NCI-H2196 treated with DMSO at 0.1 percent for 48 hours (cell line): ENCODE results near the gene GLIPR2.
"Not testable (repeated sequence)": the region's sequence is repeated elsewhere in the genome, so short reads cannot be mapped to it uniquely, and the experiment has no call there.

ENCODE experiments used
- DNase-seq: peaks from one replicate; lab custom pipeline; 2025; ENCODE audit not compliant: unreplicated experiment; lab: John Stamatoyannopoulos, UW

Gene GLIPR2

DNA sequence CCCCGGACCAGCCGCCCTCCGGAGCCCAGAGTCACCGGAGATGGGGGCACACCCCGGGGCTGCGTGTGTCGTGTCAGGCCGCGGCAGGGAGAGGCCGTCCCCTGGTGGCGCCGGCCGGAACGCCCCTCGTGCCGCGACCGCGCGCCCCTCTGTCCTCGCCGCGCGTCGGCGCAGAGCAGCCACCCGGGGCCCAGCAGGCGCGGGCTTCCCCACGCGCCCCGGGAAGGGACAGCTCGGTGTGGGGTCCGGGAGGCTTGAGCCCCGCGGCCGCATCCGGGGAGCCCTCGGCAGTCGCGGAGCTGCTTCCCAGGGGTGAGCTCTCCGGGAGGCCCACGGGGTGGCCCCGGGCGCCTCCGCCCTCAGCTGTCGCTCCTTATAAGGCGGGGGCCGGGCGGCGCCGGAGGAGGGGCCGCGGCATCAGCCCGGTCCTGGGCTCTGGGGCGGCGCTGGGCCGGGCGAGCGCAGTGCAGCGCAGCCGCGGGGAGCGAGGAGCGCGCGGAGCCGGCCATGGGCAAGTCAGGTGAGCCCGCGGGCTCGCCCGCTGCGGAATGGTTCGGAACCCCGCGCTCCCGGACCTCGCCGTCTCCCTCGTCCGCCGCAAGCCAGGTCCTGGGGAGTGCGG, at the start of gene GLIPR2:
Gene GLIPR2 (plus strand): TSS at position 462 of the 622 bp plus-strand sequence. CDS start 46 bp downstream, at position 508.
- peak; percentile 21 for DNase-seq

DNA sequence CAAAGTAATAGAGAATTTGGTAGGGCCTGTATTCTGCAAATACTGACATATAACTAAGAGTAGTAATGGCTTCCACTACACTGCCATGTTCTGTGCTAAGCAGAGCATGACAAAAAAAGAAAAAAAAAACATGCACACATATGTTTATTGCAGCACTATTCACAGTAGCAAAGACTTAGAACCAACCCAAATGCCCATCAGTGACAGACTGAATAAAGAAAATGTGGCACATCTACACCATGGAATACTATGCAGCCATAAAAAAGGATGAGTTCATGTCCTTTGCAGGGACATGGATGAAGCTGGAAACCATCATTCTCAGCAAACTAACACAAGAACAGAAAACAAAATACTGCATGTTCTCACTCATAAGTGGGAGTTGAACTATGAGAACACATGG, 49.5 kb upstream of the GLIPR2 start:
- DNase-seq, result not testable (repeated sequence)

DNA sequence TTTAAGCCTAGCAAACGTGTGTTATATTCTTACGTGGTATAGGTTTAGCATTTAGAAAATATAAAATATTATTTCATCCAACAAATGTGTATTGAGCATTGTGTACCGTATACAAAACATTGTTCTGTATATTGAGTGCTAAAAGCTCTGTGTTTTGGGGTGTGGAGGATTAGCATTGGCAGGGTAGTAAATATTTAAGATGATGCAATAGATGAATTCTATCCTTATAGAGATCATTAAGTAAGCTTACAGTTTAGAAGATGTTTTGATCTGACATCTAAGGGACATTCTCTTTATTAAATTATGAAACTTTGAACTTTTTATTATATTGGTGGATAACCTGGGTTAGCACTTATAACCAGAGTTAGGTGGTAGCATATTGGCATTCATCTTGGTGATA, 48.5 kb upstream of the GLIPR2 start:
- DNase-seq, result no peak

- peak; percentile 13 for DNase-seq
These were observed 45.2 kb upstream of the GLIPR2 start for GRCh38 chr9:36091026-36091953.

GRCh38 chr9:36092014-36092413, 44.5 kb upstream of the GLIPR2 start:
- no peak for DNase-seq

DNA sequence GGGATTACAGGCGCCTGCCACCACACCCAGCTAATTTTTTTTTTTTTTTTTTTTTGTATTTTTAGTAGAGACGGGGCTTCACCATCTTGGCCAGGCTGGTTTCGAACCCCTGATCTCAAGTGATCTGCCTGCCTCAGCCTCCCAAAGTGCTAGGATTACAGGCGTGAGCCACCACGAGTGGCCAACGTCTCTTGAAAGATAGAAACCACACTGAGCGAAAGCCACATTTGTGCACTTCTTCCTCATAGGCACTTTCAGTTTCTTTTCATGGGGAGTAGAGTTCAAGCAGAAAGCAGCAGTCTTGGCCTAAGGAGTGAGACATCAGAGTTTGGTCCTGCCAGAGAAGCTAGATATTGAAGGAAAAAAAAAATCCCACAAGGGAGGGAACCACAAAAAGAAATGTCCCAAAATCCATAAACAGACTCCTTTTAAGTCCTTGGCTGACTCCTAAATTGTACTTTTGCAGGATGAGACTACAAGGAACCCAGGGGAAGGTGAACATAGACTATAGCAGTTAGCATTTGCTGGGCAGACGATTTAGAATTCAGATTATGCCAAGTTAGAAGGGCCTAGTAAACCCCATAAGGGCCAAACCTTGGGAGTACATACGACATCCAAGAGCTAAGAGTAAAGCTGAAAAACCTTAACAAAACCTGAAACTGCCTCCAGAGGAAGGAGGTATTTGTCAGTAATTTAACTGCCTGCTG, 43.9 kb upstream of the GLIPR2 start:
- no peak for DNase-seq

GRCh38 chr9:36093384-36093783, 43.1 kb upstream of the GLIPR2 start:
- no peak for DNase-seq

DNA sequence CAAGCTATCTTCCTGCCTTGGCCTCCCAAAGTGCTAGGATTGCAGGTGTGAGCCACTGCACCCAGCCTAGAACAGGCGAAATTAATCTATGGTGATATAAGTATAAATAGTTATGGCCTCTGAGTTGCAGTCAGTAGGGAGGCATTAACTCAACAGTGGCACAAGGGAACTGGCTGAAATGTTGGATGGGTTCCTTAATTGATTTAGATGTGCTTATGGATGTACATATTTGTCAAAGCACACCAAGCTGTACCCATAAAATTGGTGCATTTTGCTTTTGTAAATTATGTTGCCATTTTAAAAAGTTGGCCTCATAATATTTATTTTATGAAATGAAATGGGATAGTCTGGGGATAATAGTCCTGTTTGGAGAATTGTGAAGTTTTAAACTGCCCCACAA, 36.8 kb upstream of the GLIPR2 start:
- DNase-seq, result no peak

GRCh38 chr9:36100532-36100931, 36.0 kb upstream of the GLIPR2 start:
- DNase-seq, result no peak

- DNase-seq, result no peak
These were observed 34.4 kb upstream of the GLIPR2 start for GRCh38 chr9:36101916-36102741.

- peak; percentile 52 for DNase-seq
These were observed 33.6 kb upstream of the GLIPR2 start for GRCh38 chr9:36102742-36103495.

- DNase-seq, result no peak
These were observed 27.5 kb upstream of the GLIPR2 start for GRCh38 chr9:36109071-36109470.

DNA sequence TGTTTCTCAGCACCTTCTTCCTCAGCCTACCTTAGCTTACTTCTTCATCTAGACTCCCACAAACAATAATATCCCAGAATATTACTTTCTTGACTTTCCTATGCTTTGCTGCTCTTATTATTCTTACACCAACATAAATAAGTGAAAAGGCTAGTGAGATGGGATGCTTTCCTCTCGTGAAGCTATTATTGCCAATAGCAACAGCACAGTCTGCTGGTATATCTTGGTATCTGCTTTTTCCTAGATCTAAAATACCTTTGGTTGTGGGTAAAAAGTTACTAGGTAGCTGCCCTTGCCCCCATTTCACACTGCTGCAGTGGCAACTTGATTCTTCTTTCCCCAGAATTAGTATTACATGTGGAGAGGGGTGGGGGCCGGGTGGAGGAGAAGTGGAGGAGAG, 26.1 kb upstream of the GLIPR2 start:
- no peak for DNase-seq

- DNase-seq, result no peak
These were observed 24.0 kb upstream of the GLIPR2 start for GRCh38 chr9:36112516-36112915.

- DNase-seq, result no peak
These were observed 22.5 kb upstream of the GLIPR2 start for GRCh38 chr9:36113999-36114398.

GRCh38 chr9:36116593-36116992, 19.9 kb upstream of the GLIPR2 start:
- no peak for DNase-seq

DNA sequence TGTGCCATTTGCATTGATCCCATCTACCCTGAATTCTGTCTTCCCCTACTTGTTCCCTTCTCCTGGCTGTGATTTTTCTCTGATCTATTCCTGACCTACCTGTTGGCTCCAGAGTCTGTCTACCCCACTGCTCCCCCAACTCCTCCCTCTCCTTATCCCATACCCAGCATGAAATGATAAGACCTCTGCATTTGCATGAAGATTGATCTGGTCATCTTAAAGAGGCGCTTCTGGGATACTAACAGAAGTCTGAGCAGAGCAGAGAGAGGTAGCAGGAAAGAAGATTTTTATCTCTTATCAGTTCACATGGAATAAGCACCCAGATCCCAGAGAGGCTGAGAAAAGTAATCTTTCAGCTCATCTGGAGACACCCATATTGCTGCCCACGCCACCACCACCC, 18.3 kb upstream of the GLIPR2 start:
- no peak for DNase-seq

DNA sequence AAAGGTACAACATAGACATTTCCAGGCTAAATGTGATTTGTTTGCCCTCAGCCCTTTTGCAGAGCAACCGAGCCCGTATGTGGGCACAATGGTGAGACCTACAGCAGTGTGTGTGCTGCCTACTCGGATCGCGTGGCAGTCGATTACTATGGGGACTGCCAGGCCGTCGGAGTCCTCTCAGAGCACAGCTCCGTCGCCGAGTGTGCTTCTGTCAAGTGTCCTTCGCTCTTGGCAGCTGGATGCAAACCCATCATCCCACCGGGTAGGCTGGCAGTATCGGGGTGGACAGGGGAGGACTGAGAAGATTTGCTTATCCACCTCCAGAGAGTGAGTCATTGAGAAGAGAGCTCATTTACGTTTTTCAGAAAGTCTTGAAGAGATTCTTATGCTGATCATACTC, 17.8 kb upstream of the GLIPR2 start:
- no peak for DNase-seq

- no peak for DNase-seq
These were observed 17.1 kb upstream of the GLIPR2 start for GRCh38 chr9:36119476-36119875.

GRCh38 chr9:36120705-36121104, 15.8 kb upstream of the GLIPR2 start:
- DNase-seq, result no peak
